Fibroblast of gingiva (primary cell): Measurements from ENCODE around the gene IVD.
A peak's percentile ranks its signal among the peaks of the same experiment; 100 is the strongest.

Source experiments
- DNase-seq: peaks from one replicate; pipeline ENCODE4 v3.0.0-alpha.2; 2011; ENCODE audit warnings: low read depth

The IVD gene

GRCh38 chr15:40377606-40378005, 28.0 kb upstream of the IVD start:
- DNase-seq: no peak

GRCh38 chr15:40379374-40379773, 26.2 kb upstream of the IVD start:
- no peak for DNase-seq

DNA sequence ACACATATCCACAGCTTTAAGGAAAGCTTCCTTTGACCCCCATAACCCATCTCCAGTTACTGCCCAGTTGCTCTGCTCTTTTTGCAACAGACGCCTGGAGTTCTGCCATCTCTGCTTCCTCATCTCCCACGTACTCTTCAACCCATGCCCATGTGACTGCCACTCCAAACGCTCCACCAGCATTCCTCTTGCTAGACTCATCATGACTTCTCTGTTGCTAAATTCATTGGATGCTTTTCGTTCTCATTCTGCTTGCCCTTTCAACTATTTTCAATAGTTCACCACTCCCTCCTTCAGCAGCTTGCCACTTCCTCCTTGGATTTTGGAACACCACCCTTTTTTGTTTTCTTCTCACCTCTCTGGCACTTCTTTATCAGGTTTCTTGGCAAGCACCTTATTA, 25.7 kb upstream of the IVD start:
- peak; percentile 99 for DNase-seq

GRCh38 chr15:40380636-40381035, 25.0 kb upstream of the IVD start:
- DNase-seq: no peak

DNA sequence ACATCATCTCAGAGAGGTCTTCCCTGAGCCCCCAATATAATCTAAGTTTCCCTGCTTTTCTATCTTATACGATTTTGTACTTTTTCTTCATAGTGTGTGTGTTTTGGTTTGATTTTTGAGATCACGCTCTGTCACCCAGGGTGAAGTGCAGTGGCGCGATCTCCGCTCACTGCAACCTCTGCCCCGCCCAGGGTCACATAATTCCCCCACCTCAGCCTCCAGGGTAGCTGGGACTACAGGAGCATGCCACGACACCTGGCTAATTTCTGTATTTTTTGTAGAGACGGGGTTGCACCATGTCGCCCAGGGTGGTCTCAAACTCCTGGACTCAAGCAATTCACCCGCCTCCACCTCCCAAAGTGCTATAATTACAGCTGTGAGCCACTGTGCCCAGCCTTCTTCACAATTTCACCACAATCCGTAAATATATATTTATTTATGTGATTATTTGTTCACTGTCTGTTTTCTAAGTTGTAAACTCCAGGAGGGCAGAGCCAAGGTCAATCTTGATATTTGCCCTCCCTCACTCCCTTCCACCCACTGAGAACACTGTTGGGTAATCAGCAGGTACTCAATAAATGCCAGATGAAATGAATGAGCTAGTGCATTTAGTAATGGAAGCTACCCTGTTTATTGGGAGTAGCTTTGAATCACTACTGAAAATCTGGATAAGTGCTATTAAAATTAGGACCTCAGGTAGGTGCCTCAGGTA, 23.6 kb upstream of the IVD start:
- no peak for DNase-seq

GRCh38 chr15:40382580-40383456, 22.8 kb upstream of the IVD start, which contains the start of gene KNSTRN:
TSS of gene KNSTRN (plus strand) at chr15:40382721. CDS start at chr15:40382836, 115 bp downstream.
- DNase-seq: peak; percentile 91

GRCh38 chr15:40386480-40386879, 19.1 kb upstream of the IVD start:
- DNase-seq: no peak

GRCh38 chr15:40388941-40389823, 16.4 kb upstream of the IVD start:
- DNase-seq: peak; percentile 92

DNA sequence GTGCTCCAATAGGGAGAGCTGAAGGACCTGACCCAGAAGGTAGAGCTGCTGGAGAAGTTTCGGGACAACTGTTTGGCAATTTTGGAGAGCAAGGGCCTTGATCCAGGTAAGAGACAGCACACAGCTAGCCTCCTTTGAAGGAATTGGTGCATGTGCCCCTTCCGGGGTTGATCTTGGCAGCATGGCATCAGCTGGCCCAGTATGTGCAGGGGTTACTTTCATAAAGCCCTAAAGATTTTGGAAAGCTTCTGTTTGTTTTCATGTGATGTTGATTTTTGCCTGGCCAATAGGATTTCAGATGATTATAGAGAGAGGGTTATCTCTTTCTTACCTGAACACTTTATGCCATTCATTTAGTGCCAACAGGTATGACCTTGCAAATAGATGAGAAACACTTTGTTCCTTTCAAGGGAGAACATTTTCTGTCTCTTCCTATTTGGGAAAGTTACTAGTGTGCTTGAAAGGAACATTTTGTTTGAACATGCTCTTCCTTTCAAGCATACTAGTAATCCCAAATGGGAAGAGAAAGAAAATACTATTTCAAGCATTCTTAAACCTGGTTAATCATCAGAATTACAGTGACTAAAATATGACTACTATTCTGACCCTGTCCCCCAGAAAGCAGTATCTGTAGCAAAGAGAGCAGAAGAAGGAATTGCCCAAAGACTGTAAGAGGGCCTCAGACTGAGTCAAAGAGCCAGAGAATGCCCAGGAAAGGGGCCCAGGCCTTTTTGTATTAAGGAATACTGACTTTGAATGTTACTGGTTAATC, 15.6 kb upstream of the IVD start:
- no peak for DNase-seq

DNA sequence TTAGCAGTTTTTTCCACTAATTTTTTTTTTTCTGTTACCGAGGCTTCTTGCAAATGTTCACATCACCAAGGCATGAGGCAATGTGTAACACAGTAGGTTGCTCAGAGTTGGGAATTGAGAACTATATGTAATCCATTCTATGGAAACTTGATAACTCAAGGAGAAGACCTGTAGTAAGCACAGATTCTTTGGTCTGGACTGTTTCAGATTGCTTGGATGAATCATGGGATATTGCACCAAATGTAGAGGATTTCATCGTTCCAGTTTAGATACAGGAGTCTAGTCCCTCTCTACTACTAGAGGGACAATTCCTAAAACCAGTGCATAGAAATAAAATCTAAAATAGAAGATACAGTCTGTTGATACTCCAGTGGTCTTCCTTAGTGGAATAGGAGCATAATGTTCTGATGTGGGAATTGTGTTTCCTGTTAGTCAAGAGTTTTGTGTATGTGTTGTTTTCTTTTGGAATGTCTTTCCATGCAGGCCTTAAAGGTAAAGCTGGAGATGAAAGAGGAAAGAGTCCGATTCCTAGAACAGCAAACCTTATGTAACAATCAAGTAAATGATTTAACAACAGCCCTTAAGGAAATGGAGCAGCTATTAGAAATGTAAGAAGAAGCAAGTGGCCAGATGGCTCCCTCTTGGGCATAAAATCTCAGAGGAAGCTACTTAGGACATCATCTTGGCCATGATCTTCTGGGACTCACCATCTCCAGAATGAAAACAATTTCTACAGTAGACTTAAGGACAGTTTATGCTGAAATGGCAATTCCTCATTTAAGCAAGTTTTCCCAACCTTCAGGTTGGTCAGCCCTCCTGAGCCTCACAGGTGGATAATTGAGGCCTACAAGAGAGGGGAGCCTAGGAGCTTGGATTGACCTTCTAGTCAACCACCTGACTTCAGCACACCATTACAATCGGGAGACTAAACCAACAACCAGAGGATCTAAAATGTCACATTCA, 12.3 kb upstream of the IVD start:
- peak; percentile 47 for DNase-seq

- DNase-seq: no peak
Observed at GRCh38 chr15:40397688-40398412, 7.7 kb upstream of the IVD start.

DNA sequence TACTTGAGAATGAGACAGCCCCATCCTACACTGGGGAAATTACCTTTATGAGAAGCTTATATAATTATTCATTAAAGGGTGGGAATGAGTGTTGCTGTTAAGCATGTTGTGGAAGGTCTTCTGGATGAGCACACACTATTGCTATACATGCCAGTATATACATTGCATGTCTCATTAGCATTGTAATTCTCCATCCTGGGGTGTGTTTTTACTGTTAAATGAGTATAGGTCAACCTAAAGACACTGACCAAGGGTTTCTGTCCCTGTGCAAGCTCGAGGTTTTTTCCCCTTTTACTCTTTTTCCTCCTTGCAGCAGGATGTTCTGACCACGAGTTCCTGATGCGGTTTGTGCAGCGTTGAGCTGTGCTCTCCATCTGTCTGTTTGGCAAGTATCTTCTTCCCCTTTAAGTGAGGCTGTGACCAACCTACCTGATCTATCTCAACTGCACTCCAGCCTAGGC, 7.2 kb upstream of the IVD start:
- no peak for DNase-seq

DNA sequence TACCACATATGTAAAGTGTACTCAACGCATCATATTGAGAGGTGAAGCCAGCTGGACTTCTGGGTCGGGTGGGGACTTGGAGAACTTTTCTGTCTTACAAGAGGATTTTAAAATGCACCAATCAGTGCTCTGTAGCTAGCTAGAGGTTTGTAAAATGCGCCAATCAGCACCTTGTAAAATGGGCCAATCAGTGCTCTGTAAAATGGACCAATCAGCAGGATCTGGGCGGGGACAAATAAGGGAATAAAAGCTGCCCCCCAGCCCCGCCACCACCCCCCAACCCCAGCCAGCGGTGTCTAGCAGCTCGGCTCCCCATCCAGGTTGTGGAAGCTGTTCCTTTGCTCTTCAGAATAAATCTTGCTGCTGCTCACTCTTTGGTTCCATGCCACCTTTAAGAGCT, 6.2 kb upstream of the IVD start:
- DNase-seq: no peak

DNA sequence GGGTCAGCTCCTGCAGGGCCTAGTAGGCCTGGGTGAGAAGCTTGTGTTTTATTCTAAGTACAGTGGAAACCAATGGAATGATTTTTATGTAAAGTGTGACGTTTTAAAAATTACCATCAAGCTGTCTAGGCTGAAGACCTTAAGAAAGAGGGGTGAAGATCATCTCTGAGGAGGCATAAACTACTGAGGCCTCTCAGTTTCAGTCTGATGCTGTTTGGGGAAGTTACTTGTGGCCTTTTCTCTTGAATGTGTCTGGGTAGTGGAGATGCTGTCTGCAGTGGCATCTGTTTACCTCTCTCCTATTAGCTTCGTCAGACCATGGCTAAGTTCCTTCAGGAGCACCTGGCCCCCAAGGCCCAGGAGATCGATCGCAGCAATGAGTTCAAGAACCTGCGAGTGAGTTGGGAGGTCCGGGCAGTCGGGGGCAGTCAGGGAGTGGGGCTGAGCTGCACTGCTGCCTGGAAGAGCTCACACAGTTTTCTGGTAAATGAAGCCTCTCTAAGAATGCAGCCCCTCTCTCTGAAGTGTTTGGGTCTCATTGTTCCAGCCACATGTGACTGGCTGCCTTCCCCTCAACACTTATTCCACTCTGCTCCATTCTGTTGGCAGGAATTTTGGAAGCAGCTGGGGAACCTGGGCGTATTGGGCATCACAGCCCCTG, 1.9 kb downstream of the IVD start:
- DNase-seq: no peak

- no peak for DNase-seq
Observed at GRCh38 chr15:40409366-40409765, 3.8 kb downstream of the IVD start.

DNA sequence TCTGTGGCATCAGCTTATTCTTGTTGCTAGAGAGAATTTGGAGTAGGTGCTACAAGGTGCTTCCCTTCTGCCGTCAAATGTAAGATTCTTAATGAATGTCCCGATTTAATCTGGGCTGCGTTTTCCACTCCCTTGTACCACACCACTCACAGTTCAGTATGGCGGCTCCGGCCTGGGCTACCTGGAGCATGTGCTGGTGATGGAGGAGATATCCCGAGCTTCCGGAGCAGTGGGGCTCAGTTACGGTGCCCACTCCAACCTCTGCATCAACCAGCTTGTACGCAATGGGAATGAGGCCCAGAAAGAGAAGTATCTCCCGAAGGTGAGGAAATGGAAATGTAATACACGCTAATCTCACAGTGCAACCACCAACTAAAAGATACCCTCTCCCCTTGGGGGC, 4.9 kb downstream of the IVD start:
- no peak for DNase-seq

- DNase-seq: no peak
Observed at GRCh38 chr15:40412095-40412759, 6.6 kb downstream of the IVD start.

- no peak for DNase-seq
Observed at GRCh38 chr15:40413036-40413435, 7.4 kb downstream of the IVD start.
